DMS53 (cell line): ENCODE data around the gene HERC2.
"Not testable (repeated sequence)": the region's sequence is repeated elsewhere in the genome, so short reads cannot be mapped to it uniquely, and the experiment has no call there.

Source experiments
- DNase-seq: peaks from one replicate; lab custom pipeline; 2025; lab: John Stamatoyannopoulos, UW

Gene HERC2, protein sequence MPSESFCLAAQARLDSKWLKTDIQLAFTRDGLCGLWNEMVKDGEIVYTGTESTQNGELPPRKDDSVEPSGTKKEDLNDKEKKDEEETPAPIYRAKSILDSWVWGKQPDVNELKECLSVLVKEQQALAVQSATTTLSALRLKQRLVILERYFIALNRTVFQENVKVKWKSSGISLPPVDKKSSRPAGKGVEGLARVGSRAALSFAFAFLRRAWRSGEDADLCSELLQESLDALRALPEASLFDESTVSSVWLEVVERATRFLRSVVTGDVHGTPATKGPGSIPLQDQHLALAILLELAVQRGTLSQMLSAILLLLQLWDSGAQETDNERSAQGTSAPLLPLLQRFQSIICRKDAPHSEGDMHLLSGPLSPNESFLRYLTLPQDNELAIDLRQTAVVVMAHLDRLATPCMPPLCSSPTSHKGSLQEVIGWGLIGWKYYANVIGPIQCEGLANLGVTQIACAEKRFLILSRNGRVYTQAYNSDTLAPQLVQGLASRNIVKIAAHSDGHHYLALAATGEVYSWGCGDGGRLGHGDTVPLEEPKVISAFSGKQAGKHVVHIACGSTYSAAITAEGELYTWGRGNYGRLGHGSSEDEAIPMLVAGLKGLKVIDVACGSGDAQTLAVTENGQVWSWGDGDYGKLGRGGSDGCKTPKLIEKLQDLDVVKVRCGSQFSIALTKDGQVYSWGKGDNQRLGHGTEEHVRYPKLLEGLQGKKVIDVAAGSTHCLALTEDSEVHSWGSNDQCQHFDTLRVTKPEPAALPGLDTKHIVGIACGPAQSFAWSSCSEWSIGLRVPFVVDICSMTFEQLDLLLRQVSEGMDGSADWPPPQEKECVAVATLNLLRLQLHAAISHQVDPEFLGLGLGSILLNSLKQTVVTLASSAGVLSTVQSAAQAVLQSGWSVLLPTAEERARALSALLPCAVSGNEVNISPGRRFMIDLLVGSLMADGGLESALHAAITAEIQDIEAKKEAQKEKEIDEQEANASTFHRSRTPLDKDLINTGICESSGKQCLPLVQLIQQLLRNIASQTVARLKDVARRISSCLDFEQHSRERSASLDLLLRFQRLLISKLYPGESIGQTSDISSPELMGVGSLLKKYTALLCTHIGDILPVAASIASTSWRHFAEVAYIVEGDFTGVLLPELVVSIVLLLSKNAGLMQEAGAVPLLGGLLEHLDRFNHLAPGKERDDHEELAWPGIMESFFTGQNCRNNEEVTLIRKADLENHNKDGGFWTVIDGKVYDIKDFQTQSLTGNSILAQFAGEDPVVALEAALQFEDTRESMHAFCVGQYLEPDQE (N-terminal part only)

DNA sequence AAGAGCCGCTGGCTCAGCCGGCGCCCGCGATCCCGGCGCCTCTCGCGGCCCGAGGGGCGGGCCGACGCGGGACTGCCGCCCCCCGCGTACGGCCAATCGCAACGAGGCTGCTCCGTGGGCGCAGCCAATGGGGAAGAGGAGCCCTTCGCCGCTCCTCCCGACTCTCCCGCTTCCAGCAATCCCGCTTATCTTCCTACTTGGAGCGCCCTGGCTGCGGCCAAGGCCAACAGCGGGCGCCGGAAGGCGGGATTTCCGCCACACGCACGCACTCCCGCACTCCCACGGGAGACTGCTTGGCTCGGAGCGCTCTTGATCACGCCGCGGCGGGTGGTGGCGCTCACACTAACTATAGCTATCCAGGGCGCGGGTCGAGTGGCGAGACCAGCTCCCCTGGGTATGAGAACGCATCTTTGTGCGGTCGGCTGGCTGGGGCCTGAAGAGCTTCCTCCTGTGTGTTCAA, at the start of gene HERC2:
Gene HERC2 (minus strand): TSS at position 51 of the 460 bp plus-strand sequence. CDS start 746 bp downstream, outside the sequence.
- DNase-seq = not testable (repeated sequence)

DNA sequence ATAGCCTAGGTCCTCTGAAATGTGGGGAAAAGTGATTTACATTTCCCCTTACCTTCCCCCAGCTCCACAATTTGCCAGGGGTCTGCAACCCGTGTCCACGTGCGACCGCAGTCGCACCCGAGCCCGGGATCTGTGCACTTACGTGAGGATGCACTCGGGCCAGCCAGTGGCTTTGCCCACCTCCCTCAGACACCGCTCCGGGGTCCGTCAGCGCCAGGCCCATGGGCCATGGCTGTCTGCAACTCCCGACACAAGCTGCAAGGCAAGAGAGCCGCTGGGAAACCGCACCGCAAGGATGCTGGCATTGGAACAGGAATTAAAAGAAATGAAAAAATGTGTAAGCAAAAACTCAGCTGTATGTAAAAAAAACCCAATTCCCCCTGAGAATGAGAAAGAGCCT, 43.5 kb upstream of the HERC2 start:
- DNase-seq = not testable (repeated sequence)

DNA sequence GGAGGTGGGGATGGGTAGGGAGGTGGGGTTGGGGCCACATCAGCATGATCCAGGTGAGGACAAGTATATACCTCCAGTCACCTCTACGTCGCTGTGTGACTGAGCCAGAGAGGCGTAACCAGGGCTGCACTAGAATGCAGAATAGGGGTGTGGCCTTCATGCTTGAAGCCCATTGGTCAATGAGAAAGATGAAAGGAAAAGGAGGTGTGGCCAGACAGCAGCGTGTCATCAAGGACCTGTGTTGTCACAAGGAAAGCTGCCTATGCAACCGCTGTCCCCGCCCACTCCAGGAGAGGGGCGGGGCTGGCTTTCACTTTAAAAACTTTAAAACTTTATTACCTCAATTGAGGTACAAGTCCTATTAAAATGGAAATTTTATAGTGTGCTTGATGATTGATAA, 36.0 kb upstream of the HERC2 start, which contains the start of gene GOLGA6L24:
Gene GOLGA6L24 (minus strand): TSS at position 101 of the 400 bp plus-strand sequence. CDS start 61 bp downstream, at position 40.
- not testable (repeated sequence) for DNase-seq

DNA sequence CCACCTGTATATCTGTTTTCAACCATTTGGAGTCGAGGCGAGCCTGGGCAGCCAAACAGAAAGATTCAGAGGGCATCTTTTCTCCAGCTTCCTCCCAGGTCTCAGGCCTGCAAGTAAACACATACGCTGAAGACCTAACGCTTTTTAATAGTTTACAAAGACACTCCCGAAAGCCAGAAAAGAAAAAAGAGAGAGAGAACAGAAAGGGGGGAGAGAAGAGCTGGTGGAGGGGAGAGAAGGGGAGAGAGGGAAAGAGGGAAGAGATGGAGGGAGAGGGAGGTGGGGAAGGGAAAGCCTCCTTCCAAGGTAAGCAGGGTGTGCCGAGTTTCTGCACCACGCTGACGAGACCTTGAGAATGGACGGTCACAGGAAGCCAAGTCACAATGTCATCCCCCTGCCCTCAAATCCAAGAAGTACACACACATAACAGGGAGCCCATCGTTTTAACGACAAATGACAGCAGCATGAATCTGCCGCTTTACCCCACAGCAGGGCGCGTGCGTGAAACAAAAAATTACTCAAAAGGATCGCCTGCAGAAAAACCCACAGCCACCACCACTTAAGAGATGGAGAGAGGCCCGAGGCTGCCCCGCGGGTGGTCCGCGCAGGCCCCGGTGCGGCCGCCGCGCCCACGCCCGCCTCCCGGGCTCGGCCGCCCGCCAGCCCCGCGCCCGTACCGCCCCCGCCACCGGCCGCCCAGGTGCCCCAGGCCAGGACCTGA, 461 bp downstream of the HERC2 start:
- not testable (repeated sequence) for DNase-seq

DNA sequence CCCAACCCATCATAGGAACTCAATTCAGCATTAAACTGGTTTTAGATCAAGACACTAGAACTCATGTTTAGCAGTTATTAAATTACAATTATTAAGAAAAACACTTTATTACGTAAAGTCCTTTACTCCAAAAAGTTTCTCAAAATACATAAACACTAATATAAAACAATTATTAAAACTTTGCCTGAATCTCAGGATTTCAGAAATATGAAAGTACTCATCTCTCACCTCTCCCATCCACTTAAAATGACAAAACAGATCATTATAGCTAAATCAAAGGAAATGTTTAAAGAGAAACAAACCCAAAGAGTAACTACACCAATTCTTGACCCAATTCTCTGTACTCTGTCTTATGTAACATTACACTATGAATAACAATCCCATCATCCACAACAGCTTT, 2.3 kb downstream of the HERC2 start:
- not testable (repeated sequence) for DNase-seq

- DNase-seq = not testable (repeated sequence)
These were observed 3.2 kb downstream of the HERC2 start for GRCh38 chr15:28318828-28319227.

DNA sequence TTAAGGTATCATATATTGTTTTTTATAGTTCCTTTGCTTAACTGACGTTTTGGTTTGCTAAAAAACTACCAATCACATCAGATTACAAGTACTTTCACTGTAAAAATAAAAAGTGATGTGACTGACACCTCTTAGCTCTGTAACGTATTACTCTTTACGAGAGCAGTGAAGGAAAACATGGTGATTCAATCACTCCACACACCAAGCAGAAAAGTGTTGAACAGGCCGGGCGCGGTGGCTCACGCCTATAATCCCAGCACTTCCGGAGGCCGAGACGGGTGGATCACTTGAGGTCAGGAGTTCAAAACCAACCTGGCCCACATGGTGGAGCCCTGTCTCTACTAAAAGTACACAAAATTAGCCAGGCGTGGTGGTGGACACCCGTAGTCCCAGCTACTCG, 3.9 kb downstream of the HERC2 start:
- not testable (repeated sequence) for DNase-seq

DNA sequence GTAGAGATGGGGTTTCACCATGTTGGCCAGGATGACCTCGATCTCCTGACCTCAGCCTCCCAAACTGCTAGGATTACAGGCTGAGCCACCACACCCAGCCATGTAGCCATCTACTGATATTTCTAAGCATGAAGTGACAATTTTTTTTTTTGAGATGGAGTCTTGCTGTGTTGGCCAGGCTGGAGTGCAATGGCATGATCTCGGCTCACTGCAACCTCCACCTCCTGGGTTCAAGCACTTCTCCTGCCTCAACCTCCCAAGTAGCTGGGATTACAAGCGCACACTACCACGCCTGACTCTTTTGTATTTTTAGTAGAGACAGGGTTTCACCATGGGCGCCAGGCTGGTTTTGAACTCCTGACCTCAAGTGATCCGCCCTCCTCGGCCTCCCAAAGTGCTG, 5.0 kb downstream of the HERC2 start:
- not testable (repeated sequence) for DNase-seq

- not testable (repeated sequence) for DNase-seq
These were observed 11.5 kb downstream of the HERC2 start for GRCh38 chr15:28310454-28310853.

- not testable (repeated sequence) for DNase-seq
These were observed 13.3 kb downstream of the HERC2 start for GRCh38 chr15:28308718-28309117.

- not testable (repeated sequence) for DNase-seq
These were observed 16.3 kb downstream of the HERC2 start for GRCh38 chr15:28305700-28306099.

DNA sequence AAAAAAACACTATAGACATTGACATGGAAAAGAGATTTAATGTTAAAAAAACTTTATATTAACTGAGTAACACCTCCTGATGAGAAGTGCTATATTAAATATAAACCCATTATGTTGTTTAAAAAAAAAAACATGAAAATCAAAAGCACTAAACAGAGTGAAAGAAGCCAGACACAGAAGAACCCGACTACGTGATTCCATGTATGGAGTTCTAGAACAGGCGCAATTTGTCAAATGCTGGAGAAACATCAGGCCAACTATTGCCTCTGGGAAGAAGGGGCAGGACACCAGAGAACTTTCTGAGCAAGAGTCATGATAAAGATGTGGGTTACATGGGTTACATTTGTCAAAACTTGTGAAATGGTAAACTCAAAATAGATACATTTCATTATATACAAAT, 24.5 kb downstream of the HERC2 start:
- not testable (repeated sequence) for DNase-seq

DNA sequence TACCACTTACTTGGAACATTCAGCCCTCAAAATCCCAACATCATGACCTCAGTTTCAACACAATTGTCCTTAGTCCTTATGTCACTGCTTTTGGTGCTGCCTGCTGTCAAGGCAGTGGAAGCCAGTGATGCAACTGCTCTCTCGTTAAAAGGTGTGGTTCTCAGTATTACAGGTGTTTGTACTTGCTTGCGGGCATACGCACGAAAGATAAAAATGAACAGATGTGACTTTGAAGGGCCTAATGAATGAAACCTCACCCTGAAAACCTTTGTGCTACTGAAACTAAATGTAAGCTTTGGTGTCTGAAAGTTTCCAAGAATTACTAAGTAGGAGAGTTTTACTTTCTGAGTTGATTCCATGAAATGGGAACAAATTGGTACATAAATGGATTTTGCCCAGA, 25.2 kb downstream of the HERC2 start:
- DNase-seq = not testable (repeated sequence)

- not testable (repeated sequence) for DNase-seq
These were observed 26.9 kb downstream of the HERC2 start for GRCh38 chr15:28295009-28295563.

- DNase-seq = not testable (repeated sequence)
These were observed 27.4 kb downstream of the HERC2 start for GRCh38 chr15:28294560-28294959.

DNA sequence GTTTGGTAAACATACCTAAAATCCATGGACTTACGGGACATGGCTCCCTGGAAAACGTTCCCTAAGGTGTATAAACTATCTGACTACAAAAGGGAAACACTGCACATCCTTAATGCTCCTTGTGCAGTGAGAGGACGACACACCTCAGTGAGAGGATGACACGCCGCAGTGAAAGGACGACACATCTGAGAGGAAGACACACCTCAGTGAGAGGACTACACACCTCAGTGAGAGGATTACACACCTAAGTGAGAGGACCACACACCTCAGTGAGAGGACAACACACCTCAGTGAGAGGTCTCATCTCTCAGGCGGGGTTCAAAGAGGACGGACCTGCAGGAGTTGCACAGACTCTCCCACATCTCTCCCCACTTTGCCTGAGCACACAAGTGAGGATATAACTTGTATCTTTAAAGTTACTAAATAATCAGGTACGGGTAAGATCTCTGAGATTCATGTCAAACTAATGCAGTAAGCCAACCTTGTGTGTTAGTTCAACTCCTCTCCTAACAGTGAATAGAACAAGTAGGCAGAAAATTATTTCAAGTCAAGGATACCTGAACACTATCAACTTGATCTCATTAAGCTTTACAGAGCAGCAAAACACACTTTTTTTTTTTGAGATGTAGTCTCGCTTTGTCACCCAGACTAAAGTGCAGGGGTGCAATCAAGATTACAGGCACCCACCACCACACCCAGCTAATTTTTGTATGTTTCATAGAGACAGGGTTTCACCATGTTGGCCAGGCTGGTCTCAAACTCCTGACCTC, 32.1 kb downstream of the HERC2 start:
- DNase-seq = no peak

DNA sequence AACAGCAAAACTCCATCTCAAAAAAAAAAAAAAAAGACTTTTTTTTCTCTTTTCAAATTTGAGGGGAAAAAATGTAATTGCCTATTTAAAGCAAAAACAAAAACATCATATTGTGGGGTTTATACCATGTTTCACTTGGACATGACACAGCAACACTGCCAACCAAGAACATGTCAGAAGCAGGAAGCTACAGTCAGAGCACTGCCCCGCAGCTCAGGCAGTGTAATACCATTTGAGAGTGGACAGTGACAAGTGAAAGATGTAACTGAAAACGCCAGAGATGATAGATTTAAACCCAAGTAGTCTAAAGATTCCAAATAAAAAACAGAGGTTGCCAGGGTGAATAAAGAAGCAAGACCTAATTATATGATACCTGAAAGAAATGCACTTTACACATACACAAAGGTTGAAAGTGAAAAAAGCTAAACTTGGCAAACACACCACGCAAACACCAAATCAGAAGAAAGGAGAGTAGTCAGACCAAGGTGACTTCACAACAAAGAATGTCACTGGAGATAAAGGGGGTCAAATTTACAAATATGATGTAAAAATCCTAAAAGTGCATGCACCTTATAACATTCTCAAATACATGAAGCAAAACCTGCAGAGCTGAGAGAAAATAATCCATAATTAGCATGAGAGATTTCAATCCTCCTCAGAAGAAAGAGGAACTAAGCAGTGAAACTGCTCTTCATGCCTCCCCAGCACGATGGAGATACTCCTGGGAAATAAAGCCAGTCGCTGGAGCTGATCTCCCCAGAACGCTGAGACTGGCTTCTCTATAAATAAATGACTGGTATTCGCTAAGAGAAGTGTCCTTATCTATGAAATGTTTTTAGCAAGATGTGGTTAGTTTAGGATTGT, 32.9 kb downstream of the HERC2 start:
- DNase-seq = not testable (repeated sequence)

- not testable (repeated sequence) for DNase-seq
These were observed 35.3 kb downstream of the HERC2 start for GRCh38 chr15:28286659-28287058.

- DNase-seq = no peak
These were observed 35.9 kb downstream of the HERC2 start for GRCh38 chr15:28286031-28286430.
